Transverse colon (tissue), 4 donors: ENCODE data around the gene TUT7. TPM values are rescaled to one million over a fixed set of nuclear protein-coding genes. Genes with fewer than 3 reads are reported as not detected.
"Not testable (repeated sequence)": the region's sequence is repeated elsewhere in the genome, so short reads cannot be mapped to it uniquely, and the experiment has no call there.

ENCODE experiments used
- DNase-seq: peaks from one replicate; pipeline ENCODE4 v3.0.0-alpha.2; 2019
- H3K27ac ChIP-seq, 4 donors: fragments of 200-600 bp; sonication (generic); 2 replicates each; pipeline ENCODE4 v1.5.1; 2016 to 2018; ENCODE audit warnings: inconsistent platforms in 4 of 4
- H3K27me3 ChIP-seq: fragments of 200-600 bp; sonication (generic); 2 replicates; pipeline ENCODE4 v1.5.1; 2017; ENCODE audit warnings: inconsistent platforms
- H3K36me3 ChIP-seq, 4 donors: fragments of 200-600 bp; sonication (generic); 2 replicates each; pipeline ENCODE4 v1.5.1; 2017 to 2019; ENCODE audit warnings: inconsistent platforms in 4 of 4
- H3K4me1 ChIP-seq, 4 donors: fragments of 200-600 bp; sonication (generic); 2 replicates each; pipeline ENCODE4 v1.5.1; 2017 to 2020; ENCODE audit warnings: inconsistent platforms in 4 of 4
- H3K4me3 ChIP-seq, 4 donors: fragments of 200-600 bp; sonication (generic); 1 replicate in 1 of 4; 2 replicates in 3 of 4; pipeline versions ENCODE4 v1.5.1 to v1.6.1; 2017 to 2019; ENCODE audit warnings: inconsistent platforms in 4 of 4
- H3K9me3 ChIP-seq, 2 donors: fragments of 200-600 bp; sonication (generic); 2 replicates each; pipeline ENCODE4 v1.5.1; 2017 to 2019; ENCODE audit warnings: inconsistent platforms in 2 of 2
- EP300 ChIP-seq: sonication (generic); formaldehyde crosslinking; IDR thresholded peaks from one replicate; pipeline ENCODE4 v1.6.1; 2017; ENCODE audit warnings: antibody characterized with exemption, low read depth
- POLR2A ChIP-seq: fragments of 450-650 bp; IDR thresholded peaks from one replicate; pipeline ENCODE4 v1.6.1; 2016; ENCODE audit warnings: antibody characterized with exemption, mild to moderate bottlenecking, moderate library complexity
- POLR2AphosphoS5 ChIP-seq, 3 donors: sonication (generic); formaldehyde crosslinking; IDR thresholded peaks; one replicate each; pipeline ENCODE4 v1.6.1; 2016; ENCODE audit warnings: antibody characterized with exemption in 3 of 3
- WGBS, 2 donors: methylation state at CpG; one replicate each; pipeline ENCODE4 v1.1.5; 2018; ENCODE audit warnings: low coverage in 1 of 2; 5-methylcytosine and 5-hydroxymethylcytosine counted together
- in situ Hi-C, 4 donors: fragments of 200-750 bp; cut with MboI; loops; one replicate each; pipeline versions ENCODE4 v1.15.0 to v1.15.1; 2017; ENCODE audit warnings: low sequenced_read_pairs in 3 of 4, low pct_ligation_motif_present in 1 of 4, low pct_unique_long_range_greater_than_20kb in 1 of 4
- intact Hi-C: fragments of 100-400 bp; cut with DNase I; formaldehyde crosslinking; loops from one replicate; pipeline ENCODE4 v1.15.1; 2023; ENCODE audit warnings: low total_unique reads
- total RNA-seq, 4 donors: library from RNA; depleted of rRNA; stranded (reverse); fragments of >200 nt; gene quantifications; one replicate each; pipeline ENCODE4 v1.1.0, GENCODE V29; 2016
- TF ChIP-seq, protein P1 (sequence below), 5 experiments: fragments of 200-600 bp in 3 of 5; fragments of 450-650 bp in 2 of 5; sonication (generic) in 3 of 5; IDR thresholded peaks; 1 replicate in 2 of 5; 2 replicates in 3 of 5; pipeline ENCODE4 v1.5.1; 2016 to 2017; ENCODE audit warnings: antibody characterized with exemption in 5 of 5, inconsistent platforms in 3 of 5, mild to moderate bottlenecking in 2 of 5, moderate library complexity in 1 of 5

TUT7 gene
- total RNA-seq, 4 donors from 2014 or later, result 29.5 to 72.9 (median 43.0) TPM

DNA sequence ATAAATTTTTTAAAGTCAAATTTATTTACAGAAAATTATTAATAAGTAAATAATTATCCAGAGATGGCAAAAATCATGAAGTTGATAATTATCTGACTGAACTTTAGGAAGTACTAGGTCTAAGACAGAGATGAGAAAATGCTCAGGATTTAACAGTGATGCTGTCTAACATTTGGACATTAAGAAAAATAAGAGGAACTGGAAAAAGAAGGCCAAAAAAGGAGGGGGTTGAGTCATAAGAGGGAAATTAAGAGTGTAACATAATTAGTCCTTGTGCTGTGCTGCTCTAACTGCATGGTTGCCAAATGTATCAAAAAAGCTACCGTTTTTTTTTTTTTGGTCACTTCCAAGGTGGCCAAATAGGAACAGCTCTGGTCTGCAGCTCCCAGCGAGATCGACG, 35.4 kb upstream of the TUT7 start:
- H3K27ac ChIP-seq, result no peak overlapping the region
- 88% methylated on average over 4 of the region's 4 CpGs; no CpG with 5 or more reads in 1 of the 2 donors for WGBS, 2 donors
- H3K4me3 ChIP-seq, result no peak overlapping the region
- intact Hi-C loops, result no loop called here
- no peak for DNase-seq
- H3K9me3 ChIP-seq, result peaks cover 0 to 3% of the 10 kb centered on the region in 2 donors
- H3K36me3 ChIP-seq, result no peaks in the 10 kb centered on the region
- in situ Hi-C loops, result no loop called here
- TF ChIP-seq POLR2A (no peak), POLR2AphosphoS5 (IDR thresholded peaks at IDR 0.05) (no peak), EP300 (no peak)
- TF ChIP-seq, protein P1, sequence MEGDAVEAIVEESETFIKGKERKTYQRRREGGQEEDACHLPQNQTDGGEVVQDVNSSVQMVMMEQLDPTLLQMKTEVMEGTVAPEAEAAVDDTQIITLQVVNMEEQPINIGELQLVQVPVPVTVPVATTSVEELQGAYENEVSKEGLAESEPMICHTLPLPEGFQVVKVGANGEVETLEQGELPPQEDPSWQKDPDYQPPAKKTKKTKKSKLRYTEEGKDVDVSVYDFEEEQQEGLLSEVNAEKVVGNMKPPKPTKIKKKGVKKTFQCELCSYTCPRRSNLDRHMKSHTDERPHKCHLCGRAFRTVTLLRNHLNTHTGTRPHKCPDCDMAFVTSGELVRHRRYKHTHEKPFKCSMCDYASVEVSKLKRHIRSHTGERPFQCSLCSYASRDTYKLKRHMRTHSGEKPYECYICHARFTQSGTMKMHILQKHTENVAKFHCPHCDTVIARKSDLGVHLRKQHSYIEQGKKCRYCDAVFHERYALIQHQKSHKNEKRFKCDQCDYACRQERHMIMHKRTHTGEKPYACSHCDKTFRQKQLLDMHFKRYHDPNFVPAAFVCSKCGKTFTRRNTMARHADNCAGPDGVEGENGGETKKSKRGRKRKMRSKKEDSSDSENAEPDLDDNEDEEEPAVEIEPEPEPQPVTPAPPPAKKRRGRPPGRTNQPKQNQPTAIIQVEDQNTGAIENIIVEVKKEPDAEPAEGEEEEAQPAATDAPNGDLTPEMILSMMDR (IDR thresholded peaks at IDR 0.05), result no peak
- H3K27me3 ChIP-seq, result no peaks in the 10 kb centered on the region
- no peaks in the 10 kb centered on the region for H3K4me1 ChIP-seq

- Histone ChIP-seq H3K27me3 (no peaks in the 10 kb centered on the region), H3K4me1 (no peaks in the 10 kb centered on the region), H3K4me3 (no peak overlapping the region), H3K27ac (no peak overlapping the region), H3K36me3 (no peaks in the 10 kb centered on the region), H3K9me3 (peaks cover 0 to 12% of the 10 kb centered on the region in 2 donors)
- DNase-seq, result no peak
- intact Hi-C loops (no loop called here), in situ Hi-C loops (no loop called here)
- WGBS, 2 donors, result 43 to 50% methylated on average over 2 to 3 of the region's 3 CpGs
- TF ChIP-seq EP300, result no peak
- TF ChIP-seq, protein P1 (IDR thresholded peaks at IDR 0.05), result no peak
- no peak for TF ChIP-seq POLR2AphosphoS5 (IDR thresholded peaks at IDR 0.05)
- TF ChIP-seq POLR2A, result no peak
These were observed 33.2 kb upstream of the TUT7 start for GRCh38 chr9:86387376-86387775.

DNA sequence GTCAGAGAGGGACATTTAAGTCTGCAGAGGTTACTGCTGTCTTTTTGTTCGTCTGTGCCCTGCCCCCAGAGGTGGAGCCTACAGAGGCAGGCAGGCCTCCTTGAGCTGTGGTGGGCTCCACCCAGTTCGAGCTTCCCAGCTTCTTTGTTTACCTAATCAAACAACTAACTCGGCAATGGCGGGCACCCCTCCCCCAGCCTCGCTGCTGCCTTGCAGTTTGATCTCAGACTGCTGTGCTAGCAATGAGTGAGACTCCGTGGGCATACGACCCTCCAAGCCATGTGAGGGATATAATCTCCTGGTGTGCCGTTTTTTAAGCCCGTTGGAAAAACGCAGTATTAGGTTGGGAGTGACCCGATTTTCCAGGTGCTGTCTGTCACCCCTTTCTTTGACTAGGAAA, 28.8 kb upstream of the TUT7 start:
- H3K36me3 ChIP-seq, intact Hi-C loops, H3K27ac ChIP-seq, H3K27me3 ChIP-seq, DNase-seq, in situ Hi-C loops, H3K4me3 ChIP-seq, H3K4me1 ChIP-seq: not testable (repeated sequence)
- WGBS, 2 donors, result 79 to 100% methylated on average over 1 to 11 of the region's 11 CpGs
- peaks cover 0 to 12% of the 10 kb centered on the region in 2 donors for H3K9me3 ChIP-seq

DNA sequence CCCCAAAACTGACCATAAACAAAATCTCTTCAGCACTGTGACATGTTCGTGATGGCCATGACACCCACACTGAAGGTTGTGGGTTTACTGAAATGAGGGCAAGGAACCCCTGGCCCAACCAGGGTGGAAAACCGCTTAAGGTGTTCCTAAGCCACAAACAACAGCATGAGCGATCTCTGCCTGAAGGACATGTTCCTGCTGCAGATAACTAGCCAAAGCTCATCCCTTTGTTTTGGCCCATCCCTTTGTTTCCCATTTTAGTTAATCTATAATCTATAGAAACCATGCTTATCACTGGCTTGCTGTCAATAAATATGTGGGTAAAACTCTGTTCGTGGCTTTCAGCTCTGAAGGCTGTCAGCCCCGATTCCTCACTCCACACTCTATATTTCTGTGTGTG, 21.8 kb upstream of the TUT7 start:
- WGBS, 2 donors, result 93 to 100% methylated on average over 1 to 5 of the region's 5 CpGs
- intact Hi-C loops, result no loop called here
- no peak overlapping the region for H3K27ac ChIP-seq
- no peak for DNase-seq
- H3K36me3 ChIP-seq, result no peaks in the 10 kb centered on the region
- peaks cover 3 to 14% of the 10 kb centered on the region in 2 donors for H3K9me3 ChIP-seq
- TF ChIP-seq, protein P1 (IDR thresholded peaks at IDR 0.05), result no peak
- TF ChIP-seq EP300 (no peak), POLR2AphosphoS5 (IDR thresholded peaks at IDR 0.05) (no peak), POLR2A (no peak)
- H3K27me3 ChIP-seq, result peaks cover 6% of the 10 kb centered on the region
- no peaks in the 10 kb centered on the region for H3K4me1 ChIP-seq
- in situ Hi-C loops, result no loop called here
- H3K4me3 ChIP-seq, result no peak overlapping the region

- peaks cover 5% of the 10 kb centered on the region for H3K27me3 ChIP-seq
- H3K9me3 ChIP-seq, result peaks cover 10 to 20% of the 10 kb centered on the region in 2 donors
- no peak overlapping the region for H3K27ac ChIP-seq
- no peak overlapping the region for H3K4me3 ChIP-seq
- TF ChIP-seq POLR2A, result no peak
- TF ChIP-seq POLR2AphosphoS5 (IDR thresholded peaks at IDR 0.05), result no peak
- TF ChIP-seq EP300, result no peak
- TF ChIP-seq, protein P1 (IDR thresholded peaks at IDR 0.05), result no peak
- intact Hi-C loops (no loop called here), in situ Hi-C loops (no loop called here)
- no peaks in the 10 kb centered on the region for H3K36me3 ChIP-seq
- 46 to 48% methylated on average over 4 to 5 of the region's 5 CpGs for WGBS, 2 donors
- DNase-seq, result no peak
- H3K4me1 ChIP-seq, result no peaks in the 10 kb centered on the region
These were observed 15.6 kb upstream of the TUT7 start for GRCh38 chr9:86369810-86370209.
